HG03095 (cell line): ENCODE results near the gene TRPV2.
"Not testable (repeated sequence)": the region's sequence is repeated elsewhere in the genome, so short reads cannot be mapped to it uniquely, and the experiment has no call there.

Experiments used
- ATAC-seq: cut with Tn5 transposase; IDR thresholded peaks from one replicate; pipeline ENCODE4 v1.9.1; 2021; ENCODE audit warnings: moderate library complexity; ENCODE audit not compliant: unreplicated experiment

TRPV2 gene

GRCh38 chr17:16435925-16436886 is 20.8 kb downstream of the TRPV2 start:
- ATAC-seq: no peak

GRCh38 chr17:16437083-16437482 is 21.7 kb downstream of the TRPV2 start:
- ATAC-seq: no peak

- ATAC-seq: no peak
These were observed 22.8 kb downstream of the TRPV2 start for GRCh38 chr17:16438173-16438556.

- ATAC-seq: peak; percentile 71
These were observed 23.4 kb downstream of the TRPV2 start for GRCh38 chr17:16438557-16439302.

GRCh38 chr17:16439303-16439791 is 24.0 kb downstream of the TRPV2 start:
- no peak for ATAC-seq

GRCh38 chr17:16439811-16440351 is 24.5 kb downstream of the TRPV2 start:
- no peak for ATAC-seq

- not testable (repeated sequence) for ATAC-seq
These were observed 25.0 kb downstream of the TRPV2 start for GRCh38 chr17:16440354-16440753.

- ATAC-seq: no peak
These were observed 25.7 kb downstream of the TRPV2 start for GRCh38 chr17:16440901-16441629.

GRCh38 chr17:16442141-16442540 is 26.8 kb downstream of the TRPV2 start:
- no peak for ATAC-seq

- no peak for ATAC-seq
These were observed 27.5 kb downstream of the TRPV2 start for GRCh38 chr17:16442594-16443510.

- ATAC-seq: no peak
These were observed 28.3 kb downstream of the TRPV2 start for GRCh38 chr17:16443511-16444257.

- ATAC-seq: no peak
These were observed 29.0 kb downstream of the TRPV2 start for GRCh38 chr17:16444258-16444886.

- ATAC-seq: no peak
These were observed 31.1 kb downstream of the TRPV2 start for GRCh38 chr17:16446338-16446983.

- no peak for ATAC-seq
These were observed 32.3 kb downstream of the TRPV2 start for GRCh38 chr17:16447676-16448075.

GRCh38 chr17:16448490-16448889 is 33.1 kb downstream of the TRPV2 start:
- no peak for ATAC-seq

- ATAC-seq: no peak
These were observed 33.8 kb downstream of the TRPV2 start for GRCh38 chr17:16449121-16449570.

- no peak for ATAC-seq
These were observed 34.7 kb downstream of the TRPV2 start for GRCh38 chr17:16450028-16450427.

GRCh38 chr17:16452268-16452667 is 36.9 kb downstream of the TRPV2 start:
- ATAC-seq: not testable (repeated sequence)
